ENCODE results near the gene XXYLT1. TPM values are rescaled to one million over a fixed set of nuclear protein-coding genes. Genes with fewer than 3 reads are reported as not detected.

Gene XXYLT1
- total and polyA plus RNA-seq, 9 of the 15 experiments (the other 6 are each of a cell fraction or from before 2014, with no cell fraction given), result 1.9 to 18.9 (median 15.0) TPM

DNA sequence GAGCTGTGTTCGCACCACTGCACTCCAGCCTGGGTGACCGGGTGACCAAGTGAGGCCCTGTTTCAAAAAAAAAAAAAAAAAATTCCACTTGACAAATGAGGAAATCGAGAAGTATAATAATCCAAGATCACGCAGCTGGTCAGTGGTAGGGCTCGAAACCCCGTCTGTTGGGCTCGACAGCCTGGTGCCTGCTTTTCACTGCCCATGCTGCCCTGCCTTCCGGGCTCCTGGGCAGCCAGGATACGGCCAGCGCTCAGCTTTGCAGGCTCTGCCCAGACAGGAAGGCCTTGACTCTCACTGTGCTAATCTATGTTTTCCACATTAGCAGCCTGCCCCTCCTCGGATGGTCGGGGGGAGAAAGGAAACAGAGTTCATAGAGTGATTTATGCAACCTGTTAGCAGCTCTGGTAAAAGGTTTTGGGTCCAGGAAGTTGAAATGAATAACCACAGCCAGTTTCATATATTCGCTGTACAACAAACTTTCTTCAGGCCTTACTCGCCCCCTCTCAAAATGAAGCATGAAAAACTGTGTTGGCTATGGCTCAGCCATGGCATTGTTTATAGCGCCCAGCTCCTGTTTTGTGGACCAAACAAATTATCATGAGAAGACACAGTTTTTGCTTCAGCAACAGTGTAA is 108.8 kb downstream of the XXYLT1 start (continued):
- TF ChIP-seq ZBTB17 (CRISPR knock-in tag; IDR thresholded peaks at IDR 0.05) (0 out of 2 replicates have a peak, but pooled peaks have one; percentile 63), ZNF592 (IDR thresholded peaks at IDR 0.05) (peak; percentile 96), SP2 (IDR thresholded peaks at IDR 0.05; ENCODE audit: extremely low read depth, low read depth, low read length, poor library complexity, severe bottlenecking) (no peak), ZNF507 (tag; conservative IDR thresholded peaks at IDR 0.05) (no peak), SIN3B (IDR thresholded peaks at IDR 0.05; ENCODE audit: low read depth) (no peak), ZBTB26 (CRISPR knock-in tag; IDR thresholded peaks at IDR 0.05) (no peak), MAX (CRISPR knock-in tag; IDR thresholded peaks at IDR 0.05) (no peak), HCFC1 (IDR thresholded peaks at IDR 0.05; ENCODE audit: low read depth, low read length) (no peak), USF1 (CRISPR knock-in tag; IDR thresholded peaks at IDR 0.05) (no peak)
- TF ChIP-seq, protein P1, sequence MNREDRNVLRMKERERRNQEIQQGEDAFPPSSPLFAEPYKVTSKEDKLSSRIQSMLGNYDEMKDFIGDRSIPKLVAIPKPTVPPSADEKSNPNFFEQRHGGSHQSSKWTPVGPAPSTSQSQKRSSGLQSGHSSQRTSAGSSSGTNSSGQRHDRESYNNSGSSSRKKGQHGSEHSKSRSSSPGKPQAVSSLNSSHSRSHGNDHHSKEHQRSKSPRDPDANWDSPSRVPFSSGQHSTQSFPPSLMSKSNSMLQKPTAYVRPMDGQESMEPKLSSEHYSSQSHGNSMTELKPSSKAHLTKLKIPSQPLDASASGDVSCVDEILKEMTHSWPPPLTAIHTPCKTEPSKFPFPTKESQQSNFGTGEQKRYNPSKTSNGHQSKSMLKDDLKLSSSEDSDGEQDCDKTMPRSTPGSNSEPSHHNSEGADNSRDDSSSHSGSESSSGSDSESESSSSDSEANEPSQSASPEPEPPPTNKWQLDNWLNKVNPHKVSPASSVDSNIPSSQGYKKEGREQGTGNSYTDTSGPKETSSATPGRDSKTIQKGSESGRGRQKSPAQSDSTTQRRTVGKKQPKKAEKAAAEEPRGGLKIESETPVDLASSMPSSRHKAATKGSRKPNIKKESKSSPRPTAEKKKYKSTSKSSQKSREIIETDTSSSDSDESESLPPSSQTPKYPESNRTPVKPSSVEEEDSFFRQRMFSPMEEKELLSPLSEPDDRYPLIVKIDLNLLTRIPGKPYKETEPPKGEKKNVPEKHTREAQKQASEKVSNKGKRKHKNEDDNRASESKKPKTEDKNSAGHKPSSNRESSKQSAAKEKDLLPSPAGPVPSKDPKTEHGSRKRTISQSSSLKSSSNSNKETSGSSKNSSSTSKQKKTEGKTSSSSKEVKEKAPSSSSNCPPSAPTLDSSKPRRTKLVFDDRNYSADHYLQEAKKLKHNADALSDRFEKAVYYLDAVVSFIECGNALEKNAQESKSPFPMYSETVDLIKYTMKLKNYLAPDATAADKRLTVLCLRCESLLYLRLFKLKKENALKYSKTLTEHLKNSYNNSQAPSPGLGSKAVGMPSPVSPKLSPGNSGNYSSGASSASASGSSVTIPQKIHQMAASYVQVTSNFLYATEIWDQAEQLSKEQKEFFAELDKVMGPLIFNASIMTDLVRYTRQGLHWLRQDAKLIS (CRISPR knock-in tag; IDR thresholded peaks at IDR 0.05), result no peak
- TF ChIP-seq, protein P2, sequence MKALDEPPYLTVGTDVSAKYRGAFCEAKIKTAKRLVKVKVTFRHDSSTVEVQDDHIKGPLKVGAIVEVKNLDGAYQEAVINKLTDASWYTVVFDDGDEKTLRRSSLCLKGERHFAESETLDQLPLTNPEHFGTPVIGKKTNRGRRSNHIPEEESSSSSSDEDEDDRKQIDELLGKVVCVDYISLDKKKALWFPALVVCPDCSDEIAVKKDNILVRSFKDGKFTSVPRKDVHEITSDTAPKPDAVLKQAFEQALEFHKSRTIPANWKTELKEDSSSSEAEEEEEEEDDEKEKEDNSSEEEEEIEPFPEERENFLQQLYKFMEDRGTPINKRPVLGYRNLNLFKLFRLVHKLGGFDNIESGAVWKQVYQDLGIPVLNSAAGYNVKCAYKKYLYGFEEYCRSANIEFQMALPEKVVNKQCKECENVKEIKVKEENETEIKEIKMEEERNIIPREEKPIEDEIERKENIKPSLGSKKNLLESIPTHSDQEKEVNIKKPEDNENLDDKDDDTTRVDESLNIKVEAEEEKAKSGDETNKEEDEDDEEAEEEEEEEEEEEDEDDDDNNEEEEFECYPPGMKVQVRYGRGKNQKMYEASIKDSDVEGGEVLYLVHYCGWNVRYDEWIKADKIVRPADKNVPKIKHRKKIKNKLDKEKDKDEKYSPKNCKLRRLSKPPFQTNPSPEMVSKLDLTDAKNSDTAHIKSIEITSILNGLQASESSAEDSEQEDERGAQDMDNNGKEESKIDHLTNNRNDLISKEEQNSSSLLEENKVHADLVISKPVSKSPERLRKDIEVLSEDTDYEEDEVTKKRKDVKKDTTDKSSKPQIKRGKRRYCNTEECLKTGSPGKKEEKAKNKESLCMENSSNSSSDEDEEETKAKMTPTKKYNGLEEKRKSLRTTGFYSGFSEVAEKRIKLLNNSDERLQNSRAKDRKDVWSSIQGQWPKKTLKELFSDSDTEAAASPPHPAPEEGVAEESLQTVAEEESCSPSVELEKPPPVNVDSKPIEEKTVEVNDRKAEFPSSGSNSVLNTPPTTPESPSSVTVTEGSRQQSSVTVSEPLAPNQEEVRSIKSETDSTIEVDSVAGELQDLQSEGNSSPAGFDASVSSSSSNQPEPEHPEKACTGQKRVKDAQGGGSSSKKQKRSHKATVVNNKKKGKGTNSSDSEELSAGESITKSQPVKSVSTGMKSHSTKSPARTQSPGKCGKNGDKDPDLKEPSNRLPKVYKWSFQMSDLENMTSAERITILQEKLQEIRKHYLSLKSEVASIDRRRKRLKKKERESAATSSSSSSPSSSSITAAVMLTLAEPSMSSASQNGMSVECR (CRISPR knock-in tag; IDR thresholded peaks at IDR 0.05), result no peak

Measured in K562 (cell line).